Measurements from ENCODE around the gene KLHL40.

DNA sequence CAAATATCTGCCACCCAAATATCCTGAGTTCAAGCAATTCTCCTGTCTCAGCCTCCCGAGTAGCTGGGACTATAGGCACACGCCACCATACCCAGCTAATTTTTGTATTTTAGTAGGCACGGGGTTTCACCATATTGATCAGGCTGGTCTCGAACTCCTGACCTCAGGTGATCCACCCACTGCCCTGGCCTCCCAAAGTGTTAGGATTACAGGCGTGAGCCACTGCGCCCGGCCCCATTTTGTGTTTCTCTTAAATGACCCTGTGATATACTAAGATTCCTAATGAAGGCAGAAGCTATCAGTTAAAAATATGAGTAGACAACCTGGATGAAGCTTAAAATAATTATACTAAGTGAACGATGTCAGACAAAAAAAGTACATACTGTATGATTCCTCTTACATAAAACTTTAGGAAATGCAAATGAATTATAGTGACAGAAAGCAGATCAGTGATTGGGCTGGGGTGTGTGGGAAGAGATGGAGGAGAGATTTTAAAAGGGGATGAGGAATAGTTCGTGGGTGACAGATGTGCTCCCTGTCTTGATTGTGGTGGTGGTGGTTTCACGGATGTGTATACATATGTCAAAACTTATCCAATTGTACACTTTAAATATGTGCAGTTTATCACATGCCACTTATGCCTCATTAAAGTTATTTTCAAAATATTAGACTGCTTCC, 3.8 kb upstream of the KLHL40 start:
- TF ChIP-seq POLR2A (IDR thresholded peaks at IDR 0.05; ENCODE audit: low read depth): no peak
- TF ChIP-seq, protein P1, sequence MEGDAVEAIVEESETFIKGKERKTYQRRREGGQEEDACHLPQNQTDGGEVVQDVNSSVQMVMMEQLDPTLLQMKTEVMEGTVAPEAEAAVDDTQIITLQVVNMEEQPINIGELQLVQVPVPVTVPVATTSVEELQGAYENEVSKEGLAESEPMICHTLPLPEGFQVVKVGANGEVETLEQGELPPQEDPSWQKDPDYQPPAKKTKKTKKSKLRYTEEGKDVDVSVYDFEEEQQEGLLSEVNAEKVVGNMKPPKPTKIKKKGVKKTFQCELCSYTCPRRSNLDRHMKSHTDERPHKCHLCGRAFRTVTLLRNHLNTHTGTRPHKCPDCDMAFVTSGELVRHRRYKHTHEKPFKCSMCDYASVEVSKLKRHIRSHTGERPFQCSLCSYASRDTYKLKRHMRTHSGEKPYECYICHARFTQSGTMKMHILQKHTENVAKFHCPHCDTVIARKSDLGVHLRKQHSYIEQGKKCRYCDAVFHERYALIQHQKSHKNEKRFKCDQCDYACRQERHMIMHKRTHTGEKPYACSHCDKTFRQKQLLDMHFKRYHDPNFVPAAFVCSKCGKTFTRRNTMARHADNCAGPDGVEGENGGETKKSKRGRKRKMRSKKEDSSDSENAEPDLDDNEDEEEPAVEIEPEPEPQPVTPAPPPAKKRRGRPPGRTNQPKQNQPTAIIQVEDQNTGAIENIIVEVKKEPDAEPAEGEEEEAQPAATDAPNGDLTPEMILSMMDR (IDR thresholded peaks at IDR 0.05): no peak
- no peak for TF ChIP-seq POLR2AphosphoS5 (IDR thresholded peaks at IDR 0.05)

Measured in esophagus muscularis mucosa (tissue), 3 donors.